ENCODE measurements around the gene ZNF784.

DNA sequence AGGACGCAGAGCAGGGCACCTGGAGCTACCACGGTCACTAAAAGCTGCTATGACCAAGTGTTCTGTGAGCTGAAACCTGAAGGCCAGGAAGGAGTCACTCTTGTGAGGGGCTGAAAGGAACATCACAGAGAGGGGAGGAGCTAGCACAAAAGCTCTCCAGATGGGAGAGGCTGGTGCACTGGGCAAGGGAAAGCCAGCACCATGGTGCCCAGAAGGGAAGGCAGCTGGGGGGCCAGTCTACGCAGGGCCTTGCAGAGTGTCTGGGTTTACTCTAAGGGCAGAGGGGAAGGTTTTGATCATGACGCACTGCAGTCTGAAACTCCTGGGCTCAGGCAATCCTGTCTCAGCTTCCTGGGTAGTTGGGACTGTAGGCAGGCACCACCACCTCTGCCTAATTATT, 12.4 kb upstream of the ZNF784 start:
- TF ChIP-seq, protein P1, sequence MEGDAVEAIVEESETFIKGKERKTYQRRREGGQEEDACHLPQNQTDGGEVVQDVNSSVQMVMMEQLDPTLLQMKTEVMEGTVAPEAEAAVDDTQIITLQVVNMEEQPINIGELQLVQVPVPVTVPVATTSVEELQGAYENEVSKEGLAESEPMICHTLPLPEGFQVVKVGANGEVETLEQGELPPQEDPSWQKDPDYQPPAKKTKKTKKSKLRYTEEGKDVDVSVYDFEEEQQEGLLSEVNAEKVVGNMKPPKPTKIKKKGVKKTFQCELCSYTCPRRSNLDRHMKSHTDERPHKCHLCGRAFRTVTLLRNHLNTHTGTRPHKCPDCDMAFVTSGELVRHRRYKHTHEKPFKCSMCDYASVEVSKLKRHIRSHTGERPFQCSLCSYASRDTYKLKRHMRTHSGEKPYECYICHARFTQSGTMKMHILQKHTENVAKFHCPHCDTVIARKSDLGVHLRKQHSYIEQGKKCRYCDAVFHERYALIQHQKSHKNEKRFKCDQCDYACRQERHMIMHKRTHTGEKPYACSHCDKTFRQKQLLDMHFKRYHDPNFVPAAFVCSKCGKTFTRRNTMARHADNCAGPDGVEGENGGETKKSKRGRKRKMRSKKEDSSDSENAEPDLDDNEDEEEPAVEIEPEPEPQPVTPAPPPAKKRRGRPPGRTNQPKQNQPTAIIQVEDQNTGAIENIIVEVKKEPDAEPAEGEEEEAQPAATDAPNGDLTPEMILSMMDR (conservative IDR thresholded peaks at IDR 0.05 in 1 of 2, IDR thresholded peaks at IDR 0.05 in 1 of 2; ENCODE audit: low read depth in 1 of 2, low read length in 2 of 2) = no peak
- TF ChIP-seq EZH2 (IDR thresholded peaks at IDR 0.05; ENCODE audit: low read length, missing control alignments) = no peak

All from fibroblast of lung (primary cell).